GM18873 (cell line): ENCODE data around the gene STK36.
"Not testable (repeated sequence)": the region's sequence is repeated elsewhere in the genome, so short reads cannot be mapped to it uniquely, and the experiment has no call there.

Source experiments
- ATAC-seq: cut with Tn5 transposase; IDR thresholded peaks from one replicate; pipeline ENCODE4 v1.9.1; 2021; ENCODE audit warnings: mild to moderate bottlenecking, moderate library complexity, moderate number of reproducible peaks; ENCODE audit not compliant: unreplicated experiment, low FRiP score

STK36 gene

GRCh38 chr2:218662377-218662776, 9.5 kb upstream of the STK36 start:
- no peak for ATAC-seq

GRCh38 chr2:218662827-218663226, 9.1 kb upstream of the STK36 start:
- no peak for ATAC-seq

GRCh38 chr2:218663901-218664300, 8.0 kb upstream of the STK36 start:
- ATAC-seq, result no peak

GRCh38 chr2:218664653-218665052, 7.2 kb upstream of the STK36 start:
- no peak for ATAC-seq

GRCh38 chr2:218671097-218671653, 711 bp upstream of the STK36 start:
- ATAC-seq, result peak; percentile 6

- no peak for ATAC-seq
Observed at GRCh38 chr2:218679119-218679518, 7.2 kb downstream of the STK36 start.

GRCh38 chr2:218680061-218680460, 8.2 kb downstream of the STK36 start:
- no peak for ATAC-seq

- ATAC-seq, result not testable (repeated sequence)
Observed at GRCh38 chr2:218687400-218688060, 15.6 kb downstream of the STK36 start.

- no peak for ATAC-seq
Observed at GRCh38 chr2:218691234-218691633, 19.3 kb downstream of the STK36 start.

- no peak for ATAC-seq
Observed at GRCh38 chr2:218694405-218695145, 22.7 kb downstream of the STK36 start.

- ATAC-seq, result no peak
Observed at GRCh38 chr2:218698885-218699284, 27.0 kb downstream of the STK36 start.

GRCh38 chr2:218701806-218702205, 29.9 kb downstream of the STK36 start:
- ATAC-seq, result no peak

- no peak for ATAC-seq
Observed at GRCh38 chr2:218703341-218703740, 31.5 kb downstream of the STK36 start.

GRCh38 chr2:218708086-218708485, 36.2 kb downstream of the STK36 start:
- ATAC-seq, result no peak

GRCh38 chr2:218709908-218710307, 38.0 kb downstream of the STK36 start:
- no peak for ATAC-seq

GRCh38 chr2:218710334-218710686, 38.4 kb downstream of the STK36 start:
- no peak for ATAC-seq

- peak; percentile 84 for ATAC-seq
Observed at GRCh38 chr2:218710687-218711549, 39.0 kb downstream of the STK36 start, which contains the start of gene TTLL4. TSS of gene TTLL4 (plus strand) at chr2:218710835. CDS start at chr2:218737677, 26,842 bp downstream.

- no peak for ATAC-seq
Observed at GRCh38 chr2:218711550-218711929, 39.7 kb downstream of the STK36 start.

- no peak for ATAC-seq
Observed at GRCh38 chr2:218713922-218714321, 42.0 kb downstream of the STK36 start.

GRCh38 chr2:218716070-218716469, 44.2 kb downstream of the STK36 start:
- ATAC-seq, result no peak

- no peak for ATAC-seq
Observed at GRCh38 chr2:218717262-218717661, 45.4 kb downstream of the STK36 start.
